DND-41 (cell line): ENCODE data around the gene APH1A.
A peak's percentile ranks its signal among the peaks of the same experiment; 100 is the strongest.

Source experiments
- ATAC-seq: fragments of 200-7000 bp; cut with Tn5 transposase; 3 replicates; pipeline ENCODE4 v1.9.1; 2021; ENCODE audit warnings: low read depth; ENCODE audit not compliant: insufficient read depth
- DNase-seq: peaks from one replicate; pipeline ENCODE4 v3.0.0-alpha.2; 2020
- H2AFZ ChIP-seq: 2 replicates; pipeline ENCODE4 v1.6.0; 2012; ENCODE audit warnings: low read depth, low read length
- H3K27ac ChIP-seq: 2 replicates; pipeline ENCODE4 v1.5.1; 2012; ENCODE audit warnings: low read length, inconsistent platforms
- H3K27me3 ChIP-seq: fragments of 200-600 bp; sonication (generic); 2 replicates; pipeline ENCODE4 v1.6.0; 2012; ENCODE audit warnings: low read length, mild to moderate bottlenecking, inconsistent platforms; ENCODE audit not compliant: insufficient read depth, poor library complexity
- H3K36me3 ChIP-seq: 2 replicates; pipeline ENCODE4 v1.5.1; 2012; ENCODE audit warnings: low read length, inconsistent platforms; ENCODE audit not compliant: insufficient read depth
- H3K4me1 ChIP-seq: 2 replicates; pipeline ENCODE4 v1.5.1; 2012; ENCODE audit warnings: mild to moderate bottlenecking, low read length; ENCODE audit not compliant: insufficient read depth
- H3K4me2 ChIP-seq: 2 replicates; pipeline ENCODE4 v1.6.0; 2012; ENCODE audit warnings: mild to moderate bottlenecking, moderate library complexity, low read length, inconsistent platforms; ENCODE audit not compliant: insufficient read depth
- H3K4me3 ChIP-seq, 2 experiments: fragments of 200-600 bp in 1 of 2; shearing (Covaris generic) in 1 of 2; 2 replicates each; pipeline ENCODE4 v1.5.1; 2012 to 2016; ENCODE audit warnings: inconsistent platforms in 2 of 2, low read length in 2 of 2, mild to moderate bottlenecking in 2 of 2, low read depth in 1 of 2, moderate library complexity in 1 of 2
- H3K79me2 ChIP-seq: 2 replicates; pipeline ENCODE4 v1.6.0; 2012; ENCODE audit warnings: low read length, inconsistent platforms; ENCODE audit not compliant: insufficient read depth
- H3K9ac ChIP-seq: 2 replicates; pipeline ENCODE4 v1.6.0; 2012; ENCODE audit warnings: low read depth, mild to moderate bottlenecking, inconsistent platforms, low read length, moderate library complexity
- H3K9me3 ChIP-seq: 2 replicates; pipeline ENCODE4 v1.5.1; 2012; ENCODE audit warnings: low read length, moderate library complexity, mild to moderate bottlenecking, inconsistent platforms; ENCODE audit not compliant: insufficient read depth, severe bottlenecking
- H4K20me1 ChIP-seq: 2 replicates; pipeline ENCODE4 v1.6.0; 2012; ENCODE audit warnings: low read length; ENCODE audit not compliant: insufficient read depth
- CTCF ChIP-seq: IDR thresholded peaks from 2 replicates; pipeline ENCODE4 v1.5.1; 2012; ENCODE audit warnings: borderline replicate concordance, low read length, moderate library complexity, mild to moderate bottlenecking; ENCODE audit not compliant: poor library complexity, severe bottlenecking; ENCODE audit errors: extremely low read depth
- EZH2 ChIP-seq: IDR thresholded peaks from 3 replicates; pipeline ENCODE4 v1.6.1; 2012; ENCODE audit warnings: borderline replicate concordance, low read depth, mild to moderate bottlenecking, moderate library complexity, low read length, inconsistent platforms; ENCODE audit not compliant: severe bottlenecking

APH1A gene

GRCh38 chr1:150302902-150303301, 34.1 kb upstream of the APH1A start:
- Histone ChIP-seq H3K27me3 (no peaks in the 10 kb centered on the region), H4K20me1 (no peaks in the 10 kb centered on the region), H3K9me3 (no peaks in the 10 kb centered on the region), H3K9ac (no peak overlapping the region), H3K36me3 (peaks cover 7% of the 10 kb centered on the region; the same call in 1 of the 2 replicates), H3K79me2 (no peaks in the 10 kb centered on the region; the same call in 1 of the 2 replicates), H2AFZ (no peak overlapping the region), H3K4me2 (no peak overlapping the region), H3K27ac (no peak overlapping the region), H3K4me3 (no peak overlapping the region), H3K4me1 (no peaks in the 10 kb centered on the region)
- TF ChIP-seq CTCF (no peak), EZH2 (no peak)
- no peak for DNase-seq
- no peak for ATAC-seq

GRCh38 chr1:150302338-150302737, 33.5 kb upstream of the APH1A start:
- Histone ChIP-seq H3K4me2 (no peak overlapping the region), H3K9ac (no peak overlapping the region)
- TF ChIP-seq EZH2 (no peak), CTCF (no peak)

GRCh38 chr1:150299716-150300115, 30.9 kb upstream of the APH1A start:
- Histone ChIP-seq H3K9ac (no peak overlapping the region), H3K79me2 (peaks cover 10% of the 10 kb centered on the region), H3K4me1 (peaks cover 7% of the 10 kb centered on the region; the same call in 1 of the 2 replicates), H3K36me3 (peaks cover 13% of the 10 kb centered on the region; the same call in 1 of the 2 replicates), H2AFZ (no peak overlapping the region), H3K4me3 (no peak overlapping the region), H3K4me2 (no peak overlapping the region), H3K27ac (no peak overlapping the region), H3K27me3 (no peaks in the 10 kb centered on the region), H4K20me1 (no peaks in the 10 kb centered on the region), H3K9me3 (no peaks in the 10 kb centered on the region)
- TF ChIP-seq EZH2: no peak
- DNase-seq (no peak), ATAC-seq (no peak)

More at GRCh38 chr1:150302338-150302737, 33.5 kb upstream of the APH1A start:
- Histone ChIP-seq H3K79me2 (no peaks in the 10 kb centered on the region; the same call in 1 of the 2 replicates), H4K20me1 (no peaks in the 10 kb centered on the region), H3K4me3 (no peak overlapping the region), H3K9me3 (no peaks in the 10 kb centered on the region), H3K27me3 (no peaks in the 10 kb centered on the region), H3K27ac (no peak overlapping the region), H2AFZ (no peak overlapping the region), H3K36me3 (peaks cover 7% of the 10 kb centered on the region; the same call in 1 of the 2 replicates), H3K4me1 (no peaks in the 10 kb centered on the region)
- DNase-seq (no peak), ATAC-seq (no peak)

GRCh38 chr1:150295476-150295875, 26.7 kb upstream of the APH1A start:
- no peak for DNase-seq
- Histone ChIP-seq H2AFZ (no peak overlapping the region), H3K9ac (no peak overlapping the region), H4K20me1 (no peaks in the 10 kb centered on the region), H3K36me3 (peaks cover 6% of the 10 kb centered on the region; the same call in 1 of the 2 replicates), H3K4me3 (no peak overlapping the region; a peak in 1 of 4 replicates), H3K79me2 (peaks cover 26% of the 10 kb centered on the region), H3K27me3 (no peaks in the 10 kb centered on the region), H3K9me3 (no peaks in the 10 kb centered on the region), H3K4me2 (peak overlapping the region; percentile 76; the same call in 1 of the 2 replicates), H3K4me1 (peaks cover 21% of the 10 kb centered on the region), H3K27ac (no peak overlapping the region)
- no peak for TF ChIP-seq EZH2
- no peak for TF ChIP-seq CTCF
- no peak for ATAC-seq
